HEK293T (cell line): ENCODE measurements around the gene PPFIBP2.

ENCODE experiments used
- CTCF ChIA-PET: fragments of 350-600 bp; formaldehyde crosslinking; extraction: SDS; loops from one replicate; lab custom pipeline; 2021; ENCODE audit warnings: antibody characterized with exemption, inconsistent platforms; lab: Yijun Ruan, JAX
- POLR2A ChIA-PET: fragments of 350-600 bp; formaldehyde crosslinking; extraction: SDS; loops from one replicate; lab custom pipeline; 2020; ENCODE audit warnings: antibody characterized with exemption, inconsistent platforms; lab: Yijun Ruan, JAX
- DNase-seq: peaks from one replicate; pipeline ENCODE4 v3.0.0; 2012; ENCODE audit warnings: mixed read lengths; ENCODE audit errors: extremely low spot score
- ARNT ChIP-seq: fragments of 450-650 bp; IDR thresholded peaks from 2 replicates; pipeline ENCODE4 v1.6.1; 2017; ENCODE audit warnings: mild to moderate bottlenecking
- BHLHE40 ChIP-seq: fragments of 450-650 bp; IDR thresholded peaks from 2 replicates; pipeline ENCODE4 v1.6.1; 2016; ENCODE audit warnings: mild to moderate bottlenecking, moderate library complexity, borderline replicate concordance
- CTBP1 ChIP-seq: fragments of 450-650 bp; IDR thresholded peaks from 2 replicates; pipeline ENCODE4 v1.6.1; 2016; ENCODE audit warnings: borderline replicate concordance
- ELF4 ChIP-seq: fragments of 450-650 bp; IDR thresholded peaks from 2 replicates; pipeline ENCODE4 v1.6.1; 2017; ENCODE audit warnings: antibody characterized with exemption
- FOXA1 ChIP-seq: fragments of 450-650 bp; IDR thresholded peaks from 2 replicates; pipeline ENCODE4 v1.6.1; 2016; ENCODE audit warnings: mild to moderate bottlenecking
- FOXK2 ChIP-seq: fragments of 450-650 bp; IDR thresholded peaks from 2 replicates; pipeline ENCODE4 v1.6.1; 2016; ENCODE audit warnings: mild to moderate bottlenecking
- FOXM1 ChIP-seq: fragments of 450-650 bp; IDR thresholded peaks from 2 replicates; pipeline ENCODE4 v1.6.1; 2017; ENCODE audit warnings: mild to moderate bottlenecking, borderline replicate concordance
- HDGF ChIP-seq: fragments of 450-650 bp; IDR thresholded peaks from 2 replicates; pipeline ENCODE4 v1.6.1; 2017; ENCODE audit warnings: antibody characterized with exemption, borderline replicate concordance
- L3MBTL2 ChIP-seq: fragments of 450-650 bp; conservative IDR thresholded peaks from 2 replicates; pipeline ENCODE4 v1.6.1; 2016; ENCODE audit warnings: mild to moderate bottlenecking
- LEF1 ChIP-seq: fragments of 450-650 bp; IDR thresholded peaks from 2 replicates; pipeline ENCODE4 v1.6.1; 2017; ENCODE audit warnings: mild to moderate bottlenecking, borderline replicate concordance
- NFRKB ChIP-seq: fragments of 450-650 bp; IDR thresholded peaks from 2 replicates; pipeline ENCODE4 v1.6.1; 2016; ENCODE audit warnings: mild to moderate bottlenecking, moderate library complexity
- PKNOX1 ChIP-seq: fragments of 450-650 bp; IDR thresholded peaks from 2 replicates; pipeline ENCODE4 v1.6.1; 2016
- SP1 ChIP-seq: fragments of 450-650 bp; IDR thresholded peaks from 2 replicates; pipeline ENCODE4 v1.6.1; 2017
- SUZ12 ChIP-seq: fragments of 450-650 bp; IDR thresholded peaks from 2 replicates; pipeline ENCODE4 v1.6.1; 2016; ENCODE audit warnings: mild to moderate bottlenecking
- TARDBP ChIP-seq: fragments of 450-650 bp; IDR thresholded peaks from 2 replicates; pipeline ENCODE4 v1.6.1; 2016
- ZNF384 ChIP-seq: fragments of 450-650 bp; IDR thresholded peaks from 2 replicates; pipeline ENCODE4 v1.6.1; 2016

The PPFIBP2 gene

GRCh38 chr11:7664867-7665266 lies 151.1 kb downstream of the PPFIBP2 start:
- DNase-seq = no peak
- ChIA-PET POLR2A (no interaction called here), CTCF (interaction anchor here (1.1 to 1.7 kb wide), 4 partner anchors 30 to 152 kb away, joined by 3 to 9 read pairs (median 7); no protein-coding TSS in a partner anchor)
- TF ChIP-seq NFRKB (no peak), BHLHE40 (no peak), L3MBTL2 (no peak), ELF4 (no peak), ZNF384 (no peak)

DNA sequence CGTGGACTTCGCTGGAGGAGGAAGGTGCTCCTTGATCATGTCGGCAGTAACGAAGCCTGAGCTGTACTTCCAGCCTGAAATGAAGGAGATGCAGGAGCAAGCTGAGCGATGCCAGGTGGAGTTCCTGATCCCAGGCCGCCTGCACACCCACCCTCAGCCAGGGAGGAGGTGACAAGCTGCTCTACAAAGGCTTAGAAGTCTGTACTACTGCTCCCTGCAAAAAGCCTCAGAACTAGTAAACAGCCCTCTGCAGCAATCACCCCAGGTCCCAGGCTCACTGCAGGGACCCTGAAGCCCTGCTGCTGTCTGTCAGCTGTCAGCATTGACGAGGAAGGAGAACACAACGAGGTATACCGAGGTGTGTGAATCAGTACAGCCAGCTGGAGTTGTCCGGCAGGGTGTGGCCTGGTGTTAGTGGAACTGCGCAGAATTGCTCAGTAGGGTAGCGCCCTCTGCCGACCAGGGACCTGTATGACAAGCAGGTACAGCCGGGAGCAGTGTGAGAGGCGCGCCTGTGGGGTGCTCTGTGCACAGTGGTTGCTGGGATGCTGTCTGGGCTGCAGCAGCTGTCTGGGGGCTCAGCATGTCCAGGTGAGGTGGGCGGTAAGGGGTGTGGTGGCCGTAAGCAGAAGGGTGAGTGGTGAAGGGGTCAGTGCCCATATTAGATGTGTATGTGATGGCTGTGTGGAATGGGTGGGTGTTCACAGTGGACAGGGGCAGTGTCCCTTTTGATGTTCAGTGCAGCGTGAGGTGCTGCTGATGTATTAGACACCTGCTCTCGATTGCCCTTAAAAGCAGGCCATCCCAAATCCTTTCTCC lies 151.9 kb downstream of the PPFIBP2 start:
- peak; percentile 90 for DNase-seq
- no peak for TF ChIP-seq CTBP1
- TF ChIP-seq FOXA1 = no peak
- TF ChIP-seq FOXM1 = no peak
- no peak for TF ChIP-seq PKNOX1
- TF ChIP-seq NFRKB = no peak
- TF ChIP-seq SP1 = no peak
- no peak for TF ChIP-seq HDGF
- TF ChIP-seq BHLHE40 = no peak
- no peak for TF ChIP-seq TARDBP
- TF ChIP-seq SUZ12 = no peak
- no peak for TF ChIP-seq LEF1
- no peak for TF ChIP-seq ARNT
- TF ChIP-seq FOXK2 = no peak
- no peak for TF ChIP-seq ELF4
- TF ChIP-seq L3MBTL2 = no peak
- TF ChIP-seq ZNF384 = no peak
- CTCF ChIA-PET = interaction anchor here (0.6 to 1.7 kb wide), 10 partner anchors 9 to 522 kb away, joined by 3 to 9 read pairs (median 4); no protein-coding TSS in a partner anchor
- POLR2A ChIA-PET = no interaction called here

- CTCF ChIA-PET = interaction anchor here (0.9 to 1.7 kb wide), 6 partner anchors 9 to 522 kb away, joined by 3 to 9 read pairs (median 4); no protein-coding TSS in a partner anchor
- no peak for TF ChIP-seq HDGF
- no peak for TF ChIP-seq ELF4
- TF ChIP-seq SUZ12 = no peak
- no peak for TF ChIP-seq ZNF384
- no peak for TF ChIP-seq FOXK2
- no peak for TF ChIP-seq LEF1
- POLR2A ChIA-PET = no interaction called here
- no peak for DNase-seq
These were observed 152.6 kb downstream of the PPFIBP2 start for GRCh38 chr11:7666292-7666866.

GRCh38 chr11:7667460-7667859 lies 153.7 kb downstream of the PPFIBP2 start:
- no peak for DNase-seq
- TF ChIP-seq FOXK2 (no peak), LEF1 (no peak), ELF4 (no peak)
- ChIA-PET POLR2A (no interaction called here), CTCF (interaction anchor here (0.8 to 0.9 kb wide), 2 partner anchors 10 to 11 kb away, joined by 3 read pairs; no protein-coding TSS in a partner anchor)

DNA sequence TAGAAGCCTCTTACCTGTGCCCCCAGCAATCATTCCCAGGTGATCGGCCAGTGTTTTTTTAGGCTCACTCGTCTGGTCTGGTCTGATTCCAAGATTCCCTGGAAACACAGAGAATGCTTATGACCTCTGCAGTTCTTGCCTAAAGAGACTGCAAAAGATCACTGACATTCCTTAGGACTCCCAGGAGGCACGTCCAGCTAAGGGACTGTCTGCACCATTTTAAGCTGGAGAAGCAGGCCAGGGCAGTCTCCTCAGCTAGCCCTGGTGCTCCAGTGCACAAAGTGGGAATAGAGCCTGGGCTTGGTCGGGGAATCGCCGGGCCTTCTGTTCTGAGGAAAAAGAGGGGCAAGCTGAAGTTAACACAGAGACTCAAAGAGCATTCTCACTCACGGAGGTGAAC lies 154.7 kb downstream of the PPFIBP2 start:
- no peak for DNase-seq
- POLR2A ChIA-PET = no interaction called here
- CTCF ChIA-PET = no interaction called here
- TF ChIP-seq TARDBP (no peak), FOXK2 (no peak), NFRKB (no peak), HDGF (no peak), CTBP1 (no peak), FOXM1 (no peak), PKNOX1 (no peak), SP1 (no peak), BHLHE40 (no peak), L3MBTL2 (no peak), SUZ12 (no peak), FOXA1 (no peak), LEF1 (no peak), ZNF384 (no peak)

- CTCF ChIA-PET = no interaction called here
- DNase-seq = no peak
- TF ChIP-seq HDGF (no peak), BHLHE40 (no peak), LEF1 (no peak), FOXK2 (no peak), TARDBP (no peak), FOXM1 (no peak), CTBP1 (no peak), SP1 (no peak), FOXA1 (no peak), ZNF384 (no peak), PKNOX1 (no peak), SUZ12 (no peak)
- POLR2A ChIA-PET = no interaction called here
These were observed 155.1 kb downstream of the PPFIBP2 start for GRCh38 chr11:7668911-7669310.
